ENCODE measurements around the gene UGT1A8.

UGT1A8 gene

DNA sequence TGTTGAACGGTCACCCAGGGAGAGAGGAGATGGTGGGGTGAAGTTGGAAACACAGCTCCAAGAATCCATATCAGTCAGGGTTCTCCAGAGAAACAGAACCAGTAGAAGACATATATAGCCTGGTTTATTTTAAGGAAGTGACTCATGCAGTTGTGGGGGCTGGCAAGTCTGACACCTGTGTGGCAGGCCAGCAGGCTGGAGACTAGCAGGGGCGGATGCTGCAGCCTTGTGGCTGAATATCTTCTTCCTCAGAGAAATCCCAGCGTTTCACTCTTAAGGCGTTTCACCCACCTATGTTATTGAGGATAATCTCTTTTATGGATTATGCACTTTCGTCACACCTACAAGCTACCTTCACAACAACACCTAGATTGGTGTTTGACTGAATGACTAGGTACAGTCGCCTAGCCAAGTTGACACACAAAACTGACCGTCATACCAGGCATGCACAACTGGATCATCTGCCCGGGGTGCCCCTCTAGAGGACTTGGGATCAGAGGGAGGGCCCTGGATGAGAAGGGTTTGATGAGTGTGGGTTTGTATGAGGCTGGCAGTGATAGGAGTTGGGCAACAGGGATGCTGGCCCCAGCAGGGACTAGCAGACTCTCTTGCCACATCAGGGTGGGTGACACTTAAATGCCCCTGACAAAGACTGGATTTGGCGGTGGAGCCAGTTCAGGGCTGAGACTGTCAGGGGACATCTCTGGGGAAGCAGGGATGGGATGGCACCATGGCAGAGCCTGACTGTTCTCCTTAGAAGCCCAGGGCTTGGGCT is 184.1 kb downstream of the UGT1A8 start:
- DNase-seq (ENCODE audit: low read depth), result no peak

DNA sequence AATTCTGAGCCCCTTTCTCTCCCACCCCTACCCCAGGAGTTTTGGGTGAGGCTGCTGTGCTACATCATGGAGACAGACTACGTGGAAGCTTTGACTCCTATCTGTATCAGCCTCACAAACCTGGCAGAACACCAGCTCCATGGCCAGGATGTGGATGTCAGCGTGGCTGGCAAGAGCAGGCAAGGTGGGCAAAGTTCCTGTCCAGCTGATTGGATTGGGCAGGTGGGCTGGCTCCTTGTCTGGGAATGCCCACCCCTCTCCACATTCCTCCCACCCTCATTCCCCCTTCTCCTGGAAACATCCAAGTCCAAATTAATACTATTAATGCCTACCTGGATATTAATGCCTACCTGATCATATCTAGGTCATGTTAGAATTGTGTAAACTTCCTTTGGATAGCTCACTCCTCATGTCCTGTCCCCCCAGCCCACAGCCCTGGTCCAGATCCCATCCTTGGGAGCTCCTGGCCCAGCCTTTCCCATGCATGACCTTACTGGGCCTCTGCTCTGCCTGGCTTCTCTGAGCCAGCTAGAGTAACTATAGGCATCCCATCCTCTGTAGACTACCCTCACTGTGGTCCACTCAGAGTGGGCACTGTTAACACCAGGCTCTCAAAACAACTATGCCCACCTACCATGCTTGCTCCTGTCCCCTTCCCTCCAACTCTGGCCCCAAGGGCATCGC is 184.8 kb downstream of the UGT1A8 start:
- no peak for DNase-seq (ENCODE audit: low read depth)

DNA sequence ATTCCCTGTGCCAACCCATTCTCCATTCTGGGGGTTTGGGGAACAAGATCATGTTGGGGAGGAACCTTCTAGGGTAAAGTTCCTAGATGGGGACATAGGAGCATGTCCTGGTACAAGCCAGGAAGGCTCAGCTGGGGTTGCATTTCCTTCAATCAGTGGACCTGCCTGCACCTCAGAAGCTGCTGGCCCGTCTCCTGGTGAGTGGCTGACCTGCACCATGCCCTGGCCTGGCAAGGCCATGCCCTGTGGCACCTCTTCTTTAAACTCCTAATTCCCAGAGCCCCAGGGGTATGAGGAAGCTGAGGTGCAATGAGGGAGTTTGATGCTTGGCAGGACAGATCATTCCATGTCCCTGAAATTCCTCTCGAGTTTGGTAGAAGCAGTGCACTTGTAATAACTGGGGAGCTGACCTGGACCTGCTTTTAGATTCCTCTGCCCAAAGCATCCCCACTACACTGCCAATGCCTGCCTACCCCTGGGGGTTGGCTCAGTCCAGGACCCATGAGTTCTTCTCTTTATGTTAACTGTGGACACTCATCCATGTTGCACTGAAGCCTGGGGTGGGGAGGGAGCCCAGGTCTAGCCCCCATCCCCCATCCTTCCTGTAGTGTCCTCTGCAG is 186.0 kb downstream of the UGT1A8 start:
- DNase-seq (ENCODE audit: low read depth), result no peak

DNA sequence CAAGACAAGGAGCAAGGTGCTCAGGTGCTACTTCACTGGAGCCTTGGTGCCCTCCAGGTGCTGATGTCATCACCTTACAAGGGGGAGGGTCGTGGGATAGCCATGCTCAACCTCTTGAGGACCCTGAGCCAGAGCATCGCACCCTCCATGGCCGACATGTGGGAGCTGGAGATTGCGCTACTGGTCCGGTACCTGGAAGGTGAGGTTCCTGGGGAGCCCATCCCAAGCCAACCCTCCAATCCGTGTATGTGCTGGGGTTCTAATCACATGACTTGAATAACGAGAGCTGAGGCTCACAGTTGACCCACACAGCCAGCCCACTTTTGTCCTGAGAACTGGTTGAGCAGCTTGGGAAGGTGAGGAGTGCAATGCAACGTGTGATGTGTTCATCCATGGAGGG is 186.6 kb downstream of the UGT1A8 start:
- no peak for DNase-seq (ENCODE audit: low read depth)

DNA sequence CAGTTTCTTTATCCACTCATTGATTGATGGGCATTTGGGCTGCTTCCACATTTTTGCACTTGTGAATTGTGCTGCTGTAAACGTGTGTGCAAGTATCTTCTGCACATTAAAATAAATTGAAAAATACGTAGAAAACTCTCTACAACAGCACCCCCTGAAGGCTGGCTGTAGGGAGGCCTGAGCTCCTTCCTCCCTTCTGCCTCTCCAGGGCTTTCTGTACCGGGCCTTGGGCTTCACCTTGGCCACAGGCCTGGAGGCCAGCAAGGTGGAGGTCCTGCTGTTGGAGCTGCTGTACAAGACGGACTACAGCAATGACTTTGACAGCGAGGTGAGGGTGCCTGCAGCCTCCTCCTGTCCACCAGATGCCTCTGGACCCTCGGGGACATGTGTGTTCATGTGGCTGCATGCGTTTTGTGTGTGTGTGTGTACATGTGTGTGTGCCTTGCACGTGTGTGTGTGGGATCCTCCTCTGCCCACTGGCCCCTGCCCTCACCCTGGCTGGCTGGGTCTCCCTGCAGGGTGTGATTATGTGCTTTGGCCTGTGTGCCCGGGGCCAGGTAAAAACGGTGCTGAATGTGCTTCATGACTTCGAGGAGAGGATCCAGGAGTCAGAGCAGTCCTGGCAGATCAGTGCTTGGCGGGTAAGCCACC is 189.9 kb downstream of the UGT1A8 start:
- no peak for DNase-seq (ENCODE audit: low read depth)

DNA sequence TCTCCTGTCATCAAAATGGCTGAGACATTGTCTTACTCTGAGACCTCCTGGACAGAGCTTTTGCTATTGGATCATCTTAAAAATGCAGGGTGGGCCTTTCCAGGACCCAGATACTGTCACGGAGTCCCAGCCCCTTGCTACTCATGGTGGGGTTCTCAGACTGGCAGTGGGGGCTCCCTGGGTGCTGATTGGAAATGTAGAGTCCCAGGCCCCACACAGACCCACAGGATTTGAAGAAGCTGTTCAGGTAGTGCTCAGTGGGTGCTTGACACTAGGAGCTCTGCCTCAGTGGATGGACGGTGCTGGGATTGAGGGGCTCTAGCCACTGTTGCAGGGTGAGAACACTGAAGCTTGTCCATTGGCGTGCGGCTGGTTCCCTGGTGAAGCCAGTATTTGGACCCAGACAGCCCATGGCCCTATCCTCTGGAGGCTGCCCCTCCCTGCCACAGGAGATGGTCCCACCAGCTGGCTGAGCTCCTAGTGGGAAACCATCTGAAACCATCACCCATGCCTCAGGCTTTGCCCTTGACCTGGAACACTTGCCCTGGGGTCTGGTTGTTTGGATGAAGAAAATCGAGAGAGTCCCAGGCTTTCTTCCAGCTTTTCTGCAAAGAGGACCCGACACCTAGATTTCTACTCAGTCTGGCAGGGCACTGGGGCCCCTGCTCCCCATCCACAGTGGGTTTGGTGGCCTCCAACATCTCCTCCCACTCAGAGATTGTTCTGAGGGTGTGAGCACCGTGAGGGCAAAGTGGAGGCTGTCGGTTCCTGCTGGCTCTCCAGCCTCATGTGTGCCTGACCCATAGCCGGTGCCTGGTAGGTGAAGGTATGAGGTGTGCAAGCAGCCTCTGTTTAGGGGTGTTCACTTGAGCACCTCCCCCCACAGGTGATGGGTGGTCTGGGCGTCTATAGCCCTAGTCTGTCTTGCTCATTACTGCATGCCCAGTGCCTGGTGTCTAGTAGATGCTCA is 190.8 kb downstream of the UGT1A8 start:
- DNase-seq (ENCODE audit: low read depth), result no peak

DNA sequence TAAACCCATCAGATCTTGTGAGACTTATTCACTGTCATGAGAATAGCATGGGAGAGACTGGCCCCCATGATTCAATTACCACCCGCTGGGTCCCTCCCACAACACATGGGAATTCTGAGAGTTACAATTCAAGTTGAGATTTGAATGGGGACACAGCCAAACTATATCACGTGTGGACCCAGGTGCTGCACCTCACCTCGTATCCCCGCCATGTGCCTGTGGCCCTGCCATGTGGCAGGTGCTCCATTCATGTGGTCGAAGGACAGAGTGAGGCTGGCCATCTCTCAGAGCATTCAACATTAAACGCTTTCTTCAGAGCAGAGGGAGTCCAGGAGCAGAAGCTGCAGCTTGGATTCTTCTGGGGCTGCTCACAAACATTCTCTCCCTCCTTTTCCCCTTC is 193.0 kb downstream of the UGT1A8 start:
- no peak for DNase-seq (ENCODE audit: low read depth)

DNA sequence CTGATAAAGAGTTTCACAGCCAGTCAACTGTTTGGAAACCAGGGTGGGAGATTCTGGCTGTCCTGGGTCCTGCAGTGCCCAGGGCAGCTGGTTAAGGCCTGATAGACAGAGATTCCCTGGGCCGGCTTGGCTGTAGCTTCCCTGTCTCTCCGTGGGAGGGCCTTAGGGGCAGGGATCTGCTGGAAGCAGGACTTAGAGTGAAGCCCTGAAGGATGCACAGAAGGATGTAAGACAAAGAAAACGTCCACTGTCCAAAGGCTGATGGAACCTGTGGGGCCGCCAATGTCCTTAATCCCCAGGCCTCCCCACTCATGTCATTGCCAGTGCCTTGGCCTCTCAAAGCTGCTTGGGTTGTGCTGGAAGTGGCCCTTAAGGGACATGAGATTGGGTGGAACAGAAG is 193.7 kb downstream of the UGT1A8 start:
- DNase-seq (ENCODE audit: low read depth), result no peak

DNA sequence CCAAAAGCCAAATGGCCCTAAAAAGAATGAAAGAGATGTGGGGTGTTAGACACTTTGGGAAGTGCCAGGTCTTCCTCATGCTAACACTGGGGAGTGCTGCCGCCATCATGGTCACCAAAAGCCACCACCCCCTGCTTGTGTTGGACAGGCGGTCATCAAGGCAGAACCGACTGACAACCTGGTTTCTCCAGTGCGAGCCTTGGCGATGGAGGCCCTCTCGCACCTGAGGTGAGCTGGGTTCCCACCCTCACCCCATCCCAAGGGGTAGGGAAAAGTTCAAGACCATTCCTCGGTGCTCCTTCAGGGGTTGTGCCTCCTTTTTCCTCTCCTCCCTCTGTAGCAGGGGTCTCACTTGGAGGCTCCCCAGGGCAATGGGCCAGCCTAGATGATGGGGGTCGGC is 194.3 kb downstream of the UGT1A8 start:
- no peak for DNase-seq (ENCODE audit: low read depth)

DNA sequence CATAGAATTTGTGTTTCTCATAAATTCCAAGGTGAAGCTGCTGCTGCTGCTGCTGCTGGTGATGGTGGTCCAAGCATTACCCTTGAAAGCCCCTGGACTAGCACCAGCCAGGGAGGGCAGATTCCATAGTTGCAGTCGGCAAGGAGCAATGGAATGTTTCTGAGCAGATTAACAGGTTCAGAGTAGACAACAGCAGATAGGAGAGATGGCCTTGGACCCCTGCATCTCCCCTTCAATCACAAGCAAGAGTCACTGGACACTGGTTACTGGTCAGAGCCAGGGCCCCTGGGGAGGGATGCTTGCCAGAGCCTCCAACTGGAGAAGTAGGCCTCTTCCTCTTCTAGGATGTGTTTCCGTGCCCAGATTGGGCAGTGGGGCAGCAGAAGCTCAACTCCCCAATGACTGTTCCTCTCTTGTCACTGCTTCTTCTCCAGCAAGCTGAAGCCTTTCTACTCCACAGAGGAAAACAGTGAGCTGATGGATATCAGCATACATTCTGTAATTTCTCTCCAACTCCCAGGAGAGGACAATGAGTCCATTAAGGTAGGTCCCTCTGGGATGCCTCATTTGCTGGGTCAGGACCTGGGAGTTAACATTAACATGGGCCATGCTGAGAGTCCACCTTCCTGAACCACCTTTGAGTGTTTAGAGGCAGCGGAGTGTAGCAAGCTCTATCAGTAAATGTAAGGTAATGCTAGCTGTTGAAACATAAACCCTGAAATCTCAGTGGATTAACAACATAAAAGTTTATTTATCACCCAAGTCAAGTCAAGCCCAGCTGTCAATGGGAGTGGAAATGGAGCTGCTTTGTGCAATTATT is 196.0 kb downstream of the UGT1A8 start:
- no peak for DNase-seq (ENCODE audit: low read depth)

DNA sequence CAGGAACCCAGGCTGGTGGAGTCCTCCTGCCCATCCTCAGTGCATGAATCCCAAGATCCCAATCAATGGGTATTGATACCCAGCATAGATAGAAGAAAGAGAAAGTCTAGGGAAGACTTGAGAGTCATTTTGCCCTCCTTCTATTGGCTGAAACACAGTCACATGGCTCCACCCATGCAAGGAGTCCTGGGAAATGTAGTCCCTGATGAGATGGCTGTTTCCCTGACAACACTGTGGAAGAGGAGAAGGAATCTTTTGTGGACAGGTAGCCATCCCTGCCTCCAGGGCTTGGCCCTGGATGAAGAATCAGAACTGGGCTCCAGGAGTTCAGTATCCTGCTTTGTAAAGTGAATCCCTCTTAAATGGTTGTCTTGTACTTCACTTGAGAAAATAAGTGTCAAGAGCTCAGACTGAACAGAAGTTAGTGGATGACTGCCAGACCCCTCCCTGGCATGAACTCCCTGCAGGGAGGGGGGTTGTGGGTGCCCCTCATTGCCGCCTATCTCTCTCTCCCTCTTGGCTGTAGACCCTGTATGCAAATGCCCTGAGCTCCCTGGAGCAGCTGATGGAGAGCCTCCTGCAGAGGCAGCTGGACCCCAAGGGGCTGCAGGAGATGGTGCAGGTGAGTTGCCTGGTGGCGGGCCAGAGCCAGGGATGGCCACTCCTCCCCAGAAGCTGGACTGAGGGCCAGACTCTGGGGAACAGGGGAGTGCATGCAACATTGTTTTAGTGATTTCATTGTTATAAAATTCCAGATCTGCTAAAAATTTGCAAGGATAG is 196.8 kb downstream of the UGT1A8 start:
- DNase-seq (ENCODE audit: low read depth), result no peak

DNA sequence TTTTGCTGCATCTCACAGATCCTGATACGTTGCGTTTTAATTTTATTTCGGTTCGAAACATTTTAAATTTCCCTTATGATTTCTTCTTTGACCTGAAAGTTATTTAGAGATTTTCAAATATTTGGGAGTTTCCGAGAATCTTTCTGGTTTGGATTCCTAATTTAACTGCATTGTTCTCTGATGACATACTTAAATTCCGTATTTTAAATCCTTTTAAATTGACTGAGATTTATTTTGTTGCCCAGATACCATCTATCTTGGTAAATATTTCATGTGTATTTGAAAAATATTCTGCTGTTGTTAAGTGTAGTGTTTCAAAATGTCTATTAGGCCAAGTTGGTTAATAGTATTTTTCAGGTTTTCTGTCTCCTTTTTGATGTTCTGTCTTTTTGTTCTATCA is 198.4 kb downstream of the UGT1A8 start:
- no peak for DNase-seq (ENCODE audit: low read depth)

DNA sequence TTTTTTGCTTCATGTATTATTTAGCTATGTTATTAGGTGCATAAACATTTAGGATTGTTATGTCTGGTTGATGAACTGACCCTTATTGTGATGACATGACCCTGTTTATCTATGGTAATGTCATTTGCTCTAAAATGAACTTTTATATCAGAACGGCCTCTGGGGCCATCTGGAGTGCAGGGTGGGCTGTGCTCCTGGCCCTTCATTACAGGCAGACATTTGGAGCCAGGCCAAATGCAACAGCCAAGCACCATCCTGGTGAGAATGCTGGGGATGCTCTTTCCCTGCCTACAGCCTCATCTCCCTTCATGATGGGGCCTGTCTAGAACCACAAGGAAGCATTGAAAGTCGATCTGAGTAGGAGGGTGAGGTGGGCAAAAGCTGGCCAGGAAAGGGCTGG is 198.9 kb downstream of the UGT1A8 start:
- DNase-seq (ENCODE audit: low read depth), result no peak

DNA sequence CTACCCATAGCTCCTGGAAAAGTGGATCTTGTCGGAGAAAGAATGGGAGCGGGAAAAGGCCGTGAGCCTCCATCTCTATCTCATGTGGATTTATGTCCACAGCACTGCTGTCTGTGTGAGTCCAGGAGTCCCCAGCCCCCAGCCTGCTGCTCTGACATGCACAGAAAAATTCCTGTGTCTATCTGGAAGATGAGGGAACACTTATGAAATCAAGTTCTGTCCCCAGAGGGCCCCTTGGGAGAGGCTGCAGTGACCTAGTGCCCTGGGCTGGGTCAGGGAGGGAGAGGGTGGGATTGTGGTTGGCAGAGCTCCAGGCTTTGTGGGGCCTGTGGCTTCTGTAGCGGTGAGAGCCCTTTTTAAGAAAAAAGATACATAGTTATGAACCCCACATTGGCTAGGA is 199.3 kb downstream of the UGT1A8 start:
- no peak for DNase-seq (ENCODE audit: low read depth)

DNA sequence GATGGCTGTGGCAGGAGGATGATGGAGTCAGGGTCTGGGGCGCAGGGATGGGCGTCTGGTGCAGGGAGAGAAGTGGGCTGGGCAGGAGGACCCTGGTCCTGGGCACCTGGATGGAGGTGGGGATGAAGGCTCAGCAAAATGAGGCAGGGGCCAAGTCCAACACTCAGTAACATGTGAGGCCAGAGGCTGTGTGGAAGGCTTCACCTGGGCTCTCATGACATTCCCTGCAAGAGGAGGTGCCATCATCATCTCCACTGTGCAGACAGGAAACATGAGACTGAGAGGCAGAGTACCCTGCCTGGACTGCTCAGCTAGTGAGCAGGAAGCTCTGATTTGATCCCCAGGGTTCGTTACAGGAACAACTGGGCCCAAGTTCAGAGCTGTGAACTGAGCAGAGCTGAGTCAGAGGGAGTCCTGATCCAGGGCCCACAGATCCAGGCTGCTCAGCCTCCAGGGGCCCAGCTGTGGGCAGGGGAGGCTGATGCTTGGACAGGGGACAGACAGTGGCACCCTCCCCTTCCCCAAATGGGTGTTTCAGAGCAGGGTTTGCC is 200.0 kb downstream of the UGT1A8 start:
- no peak for DNase-seq (ENCODE audit: low read depth)

DNA sequence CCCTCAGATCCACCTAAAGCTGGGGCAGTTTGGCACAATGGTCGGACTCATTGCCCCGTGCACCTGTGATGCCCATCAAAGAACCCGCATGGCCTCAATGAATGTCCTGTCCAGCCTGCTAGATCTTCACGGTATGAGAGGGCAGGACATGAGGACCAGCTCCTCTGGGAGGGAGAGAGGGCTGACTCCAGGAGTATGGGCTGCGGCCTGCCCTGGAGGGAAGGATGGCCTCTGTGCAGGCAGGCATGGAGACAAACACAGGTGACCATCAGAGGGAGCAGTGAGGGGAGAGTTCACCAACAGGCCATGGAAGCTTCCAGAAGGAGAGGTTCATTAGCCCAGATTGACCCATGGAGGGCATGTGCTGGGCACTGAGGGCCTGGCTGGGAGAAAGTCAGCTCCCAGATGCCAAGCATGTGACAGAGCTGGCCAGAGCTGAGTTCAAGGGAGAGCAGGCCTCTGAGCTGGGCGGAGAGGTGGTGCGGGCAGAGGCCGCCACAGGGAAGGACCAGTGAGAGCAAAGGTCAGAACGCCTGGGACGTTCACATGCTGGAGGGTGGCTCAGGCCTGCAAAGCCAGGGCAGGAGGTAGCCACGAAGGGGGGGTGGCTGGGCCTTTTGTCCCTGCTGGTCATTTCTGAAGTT is 200.7 kb downstream of the UGT1A8 start:
- DNase-seq (ENCODE audit: low read depth), result no peak

DNA sequence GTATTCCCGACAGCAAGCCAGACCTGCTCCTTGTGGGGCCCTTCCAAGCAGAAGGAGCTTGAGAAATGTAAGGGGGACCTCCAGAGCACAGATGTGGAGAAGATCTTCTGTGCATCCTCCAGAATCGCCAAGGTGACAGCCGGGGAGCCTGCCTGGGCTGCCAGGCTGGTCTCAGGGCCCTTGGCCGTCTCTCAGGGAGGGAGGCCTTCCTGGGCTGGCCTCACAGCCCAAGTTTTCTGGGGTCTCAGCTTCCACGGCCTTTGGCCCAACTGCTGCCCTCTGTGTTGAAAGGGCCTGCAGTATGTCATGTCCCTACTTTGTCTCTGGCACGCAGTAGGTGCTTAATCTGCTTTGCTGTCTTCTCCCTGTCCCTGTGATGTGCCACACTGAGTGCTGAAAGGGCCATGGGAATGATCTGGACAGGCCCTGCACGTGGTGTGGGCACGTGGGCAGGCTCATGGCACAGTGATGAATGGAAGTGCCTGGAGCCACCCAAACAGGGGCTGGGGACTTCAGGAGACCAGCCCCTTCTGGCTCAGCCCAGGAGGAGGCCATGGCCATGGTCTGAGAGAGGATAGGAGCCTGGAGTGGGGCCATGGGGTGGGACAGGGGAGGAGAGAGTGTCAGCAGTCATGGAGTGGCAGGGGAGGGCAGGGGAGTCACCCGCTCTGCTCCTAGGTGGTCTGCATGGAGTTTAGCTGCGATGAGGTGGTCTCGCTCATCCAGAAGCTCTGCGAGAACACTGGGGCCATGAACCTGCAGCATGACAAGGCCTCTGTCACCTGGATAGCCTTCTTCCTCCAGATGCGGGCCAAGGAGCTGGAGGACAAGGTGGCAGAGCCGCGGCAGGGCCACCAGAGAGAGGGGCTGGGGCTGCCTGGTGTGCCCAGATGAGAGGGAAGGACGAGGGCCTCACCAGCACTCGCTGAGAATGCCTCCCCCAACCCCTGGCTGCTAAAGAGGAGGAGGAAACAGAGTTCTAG is 201.5 kb downstream of the UGT1A8 start:
- DNase-seq (ENCODE audit: low read depth), result no peak

All from fibroblast of the conjunctiva (primary cell).